Loucy (cell line): ENCODE data around the gene CECR2.
A peak's percentile ranks its signal among the peaks of the same experiment; 100 is the strongest.

ENCODE experiments used
- H2AFZ ChIP-seq: fragments of 200-600 bp; sonication (generic); 2 replicates; pipeline ENCODE4 v1.6.0; 2016; ENCODE audit warnings: antibody characterized with exemption, mild to moderate bottlenecking, low read length, moderate library complexity
- H3F3A ChIP-seq: fragments of 200-600 bp; 2 replicates; pipeline ENCODE4 v1.6.0; 2016; ENCODE audit warnings: antibody characterized with exemption, low read depth, mild to moderate bottlenecking
- H3K27me3 ChIP-seq: fragments of 200-600 bp; sonication (generic); 2 replicates; pipeline ENCODE4 v1.6.1; 2014; ENCODE audit warnings: low read length, mild to moderate bottlenecking; ENCODE audit not compliant: insufficient read depth, poor library complexity, severe bottlenecking
- H3K36me3 ChIP-seq: fragments of 200-600 bp; sonication (generic); 2 replicates; pipeline ENCODE4 v1.6.1; 2016; ENCODE audit warnings: low read length; ENCODE audit not compliant: insufficient read depth
- H3K4me1 ChIP-seq: fragments of 200-600 bp; sonication (generic); 2 replicates; pipeline ENCODE4 v1.5.1; 2014; ENCODE audit warnings: low read length, mild to moderate bottlenecking; ENCODE audit not compliant: insufficient read depth, poor library complexity, severe bottlenecking
- H3K4me2 ChIP-seq: fragments of 200-600 bp; sonication (generic); 2 replicates; pipeline ENCODE4 v1.6.0; 2014; ENCODE audit warnings: antibody characterized with exemption, low read length, low read depth, mild to moderate bottlenecking; ENCODE audit not compliant: poor library complexity, severe bottlenecking
- H3K4me3 ChIP-seq: fragments of 200-600 bp; sonication (generic); 2 replicates; pipeline ENCODE4 v1.5.1; 2014; ENCODE audit warnings: low read length, mild to moderate bottlenecking, mixed read lengths; ENCODE audit not compliant: poor library complexity, severe bottlenecking
- H3K79me2 ChIP-seq: fragments of 200-600 bp; sonication (generic); 2 replicates; pipeline ENCODE4 v1.6.1; 2014; ENCODE audit warnings: low read length; ENCODE audit not compliant: insufficient read depth
- H3K9ac ChIP-seq: fragments of 200-600 bp; sonication (generic); 2 replicates; pipeline ENCODE4 v1.6.0; 2014; ENCODE audit warnings: mild to moderate bottlenecking, low read depth, low read length, moderate library complexity; ENCODE audit not compliant: poor library complexity, severe bottlenecking
- H3K9me2 ChIP-seq: fragments of 200-600 bp; sonication (generic); replicated peaks from 2 replicates; pipeline ENCODE4 v1.6.1; 2016; ENCODE audit warnings: low read depth, low read length, mixed read lengths
- H3K9me3 ChIP-seq: fragments of 200-600 bp; sonication (generic); 2 replicates; pipeline ENCODE4 v1.6.1; 2014; ENCODE audit warnings: mild to moderate bottlenecking, antibody characterized with exemption, low read length, low read depth; ENCODE audit not compliant: insufficient read depth
- H4K20me1 ChIP-seq: fragments of 200-600 bp; sonication (generic); 2 replicates; pipeline ENCODE4 v1.6.0; 2014; ENCODE audit warnings: antibody characterized with exemption, low read length, mild to moderate bottlenecking; ENCODE audit not compliant: insufficient read depth, poor library complexity, severe bottlenecking
- EZH2phosphoT487 ChIP-seq: fragments of 200-600 bp; IDR thresholded peaks from 2 replicates; pipeline ENCODE4 v1.6.1; 2018; ENCODE audit warnings: antibody characterized with exemption, mild to moderate bottlenecking, moderate library complexity, borderline replicate concordance
- TF ChIP-seq, protein P1 (sequence below): fragments of 200-600 bp; sonication (generic); conservative IDR thresholded peaks from 2 replicates; pipeline ENCODE4 v1.5.1; 2014; ENCODE audit warnings: mild to moderate bottlenecking, antibody characterized with exemption, low read length

The CECR2 gene

DNA sequence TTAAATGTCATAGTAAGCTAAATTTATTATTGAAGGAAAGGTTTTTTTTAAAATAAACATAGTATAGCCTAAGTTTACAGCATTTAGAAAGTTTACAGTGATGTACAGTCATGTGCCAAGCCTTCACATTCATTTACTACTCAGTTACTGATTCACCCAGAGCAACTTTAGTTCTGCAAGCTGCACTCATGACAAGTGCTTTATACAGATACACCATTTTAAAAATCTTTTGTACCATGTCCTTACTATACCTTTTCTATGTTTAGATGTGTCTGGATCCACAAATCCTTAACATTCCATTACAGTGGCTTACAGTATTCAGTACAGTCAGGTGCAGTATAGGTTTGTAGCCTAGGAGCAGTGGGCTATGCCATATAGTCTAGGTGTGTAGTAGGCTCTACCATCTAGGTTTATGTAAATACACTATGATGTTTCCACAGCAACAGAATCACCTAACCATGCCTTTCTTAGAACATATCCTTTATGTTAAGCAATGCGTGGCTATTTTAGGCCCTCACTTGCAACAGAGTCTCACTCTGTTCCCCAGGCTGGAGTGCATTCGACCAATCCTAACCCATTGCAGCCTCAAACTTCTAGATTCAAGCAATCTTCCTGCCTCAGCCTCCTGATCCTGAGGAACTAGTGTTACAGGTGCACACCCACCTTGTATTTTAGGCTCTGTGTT lies 114.6 kb downstream of the CECR2 start:
- no peaks in the 10 kb centered on the region for H3K36me3 ChIP-seq
- H3K79me2 ChIP-seq = no peaks in the 10 kb centered on the region
- 0 out of 2 replicates have a peak overlapping the region, but pooled peaks have one; percentile 43 for H2AFZ ChIP-seq
- no peak overlapping the region for H3K4me3 ChIP-seq
- no peaks in the 10 kb centered on the region for H3F3A ChIP-seq
- TF ChIP-seq EZH2phosphoT487 = no peak
- TF ChIP-seq, protein P1, sequence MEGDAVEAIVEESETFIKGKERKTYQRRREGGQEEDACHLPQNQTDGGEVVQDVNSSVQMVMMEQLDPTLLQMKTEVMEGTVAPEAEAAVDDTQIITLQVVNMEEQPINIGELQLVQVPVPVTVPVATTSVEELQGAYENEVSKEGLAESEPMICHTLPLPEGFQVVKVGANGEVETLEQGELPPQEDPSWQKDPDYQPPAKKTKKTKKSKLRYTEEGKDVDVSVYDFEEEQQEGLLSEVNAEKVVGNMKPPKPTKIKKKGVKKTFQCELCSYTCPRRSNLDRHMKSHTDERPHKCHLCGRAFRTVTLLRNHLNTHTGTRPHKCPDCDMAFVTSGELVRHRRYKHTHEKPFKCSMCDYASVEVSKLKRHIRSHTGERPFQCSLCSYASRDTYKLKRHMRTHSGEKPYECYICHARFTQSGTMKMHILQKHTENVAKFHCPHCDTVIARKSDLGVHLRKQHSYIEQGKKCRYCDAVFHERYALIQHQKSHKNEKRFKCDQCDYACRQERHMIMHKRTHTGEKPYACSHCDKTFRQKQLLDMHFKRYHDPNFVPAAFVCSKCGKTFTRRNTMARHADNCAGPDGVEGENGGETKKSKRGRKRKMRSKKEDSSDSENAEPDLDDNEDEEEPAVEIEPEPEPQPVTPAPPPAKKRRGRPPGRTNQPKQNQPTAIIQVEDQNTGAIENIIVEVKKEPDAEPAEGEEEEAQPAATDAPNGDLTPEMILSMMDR = no peak
- H4K20me1 ChIP-seq = no peaks in the 10 kb centered on the region
- no peaks in the 10 kb centered on the region for H3K27me3 ChIP-seq
- no peaks in the 10 kb centered on the region for H3K4me1 ChIP-seq
- H3K4me2 ChIP-seq = no peak overlapping the region
- no peaks in the 10 kb centered on the region for H3K9me3 ChIP-seq
- no peaks in the 10 kb centered on the region for H3K9me2 ChIP-seq
- no peak overlapping the region for H3K9ac ChIP-seq

DNA sequence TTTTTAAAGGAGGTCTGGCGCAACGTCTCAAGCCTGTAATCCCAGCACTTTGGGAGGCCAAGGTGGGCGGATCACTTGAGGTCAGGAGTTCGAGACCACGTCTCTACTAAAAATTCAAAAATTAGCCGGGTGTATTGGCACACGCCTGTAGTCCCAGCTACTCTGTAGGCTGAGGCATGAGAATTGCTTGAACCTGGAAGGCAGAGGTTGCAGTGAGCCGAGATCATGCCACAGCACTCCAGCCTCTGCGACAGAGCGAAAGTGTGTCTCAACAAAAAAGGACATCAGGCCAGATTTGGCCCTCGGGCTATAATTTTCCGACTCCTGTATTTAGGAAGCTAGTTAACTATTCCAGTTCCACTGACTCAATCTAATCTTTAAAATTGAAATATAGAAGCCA lies 115.3 kb downstream of the CECR2 start:
- no peak overlapping the region for H3K4me3 ChIP-seq
- no peaks in the 10 kb centered on the region for H3K79me2 ChIP-seq
- H3K27me3 ChIP-seq = no peaks in the 10 kb centered on the region
- H3K9me3 ChIP-seq = no peaks in the 10 kb centered on the region
- H2AFZ ChIP-seq = no peak overlapping the region
- H3K36me3 ChIP-seq = no peaks in the 10 kb centered on the region
- TF ChIP-seq EZH2phosphoT487 = no peak
- TF ChIP-seq, protein P1 = no peak
- H3F3A ChIP-seq = no peaks in the 10 kb centered on the region
- H3K9me2 ChIP-seq = no peaks in the 10 kb centered on the region
- no peaks in the 10 kb centered on the region for H3K4me1 ChIP-seq
- no peaks in the 10 kb centered on the region for H4K20me1 ChIP-seq
- no peak overlapping the region for H3K9ac ChIP-seq
- H3K4me2 ChIP-seq = no peak overlapping the region

DNA sequence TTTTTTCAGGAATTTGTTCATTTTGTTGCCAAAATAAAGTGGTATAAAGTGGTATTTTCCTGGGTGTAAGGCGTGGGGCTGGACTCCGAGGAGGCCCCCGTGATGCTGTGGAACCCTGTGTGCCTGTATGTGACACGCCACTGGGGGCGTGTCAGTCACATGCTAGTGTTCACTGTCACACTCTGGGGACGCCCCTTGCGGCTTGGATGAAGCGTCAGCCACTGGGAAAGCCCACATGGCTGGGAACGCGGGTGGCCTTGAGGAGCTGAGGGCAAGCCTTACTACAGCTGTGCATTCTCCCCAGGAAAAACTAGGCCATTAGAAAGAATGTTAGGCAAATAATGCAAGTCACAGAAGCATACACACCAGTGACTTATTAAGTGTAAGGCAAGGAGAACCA lies 117.1 kb downstream of the CECR2 start:
- Histone ChIP-seq H4K20me1 (no peaks in the 10 kb centered on the region), H2AFZ (no peak overlapping the region), H3K79me2 (no peaks in the 10 kb centered on the region), H3K4me2 (no peak overlapping the region), H3K9me3 (no peaks in the 10 kb centered on the region), H3K9ac (no peak overlapping the region), H3K9me2 (no peaks in the 10 kb centered on the region), H3K4me3 (no peak overlapping the region), H3F3A (no peaks in the 10 kb centered on the region), H3K4me1 (no peaks in the 10 kb centered on the region), H3K27me3 (no peaks in the 10 kb centered on the region), H3K36me3 (no peaks in the 10 kb centered on the region)
- TF ChIP-seq EZH2phosphoT487 = no peak
- TF ChIP-seq, protein P1 = no peak
